Neuron (in vitro differentiated cells): ENCODE data around the gene BNC2.

ENCODE experiments used
- H2AFZ ChIP-seq: one replicate; pipeline ENCODE4 v1.6.1; 2013; ENCODE audit warnings: low read depth, mild to moderate bottlenecking, inconsistent platforms, low read length, moderate library complexity
- H3K27me3 ChIP-seq: one replicate; pipeline ENCODE4 v1.6.1; 2013; ENCODE audit warnings: low read length; ENCODE audit not compliant: insufficient read depth
- H3K36me3 ChIP-seq: one replicate; pipeline ENCODE4 v1.6.1; 2013; ENCODE audit warnings: low read length; ENCODE audit not compliant: insufficient read depth
- H3K4me1 ChIP-seq: one replicate; pipeline ENCODE4 v1.6.1; 2013; ENCODE audit warnings: low read length; ENCODE audit not compliant: insufficient read depth
- H3K4me3 ChIP-seq: 2 replicates; pipeline ENCODE4 v1.5.1; 2013; ENCODE audit warnings: mild to moderate bottlenecking, low read length, moderate library complexity
- H3K9me3 ChIP-seq: one replicate; pipeline ENCODE4 v1.6.1; 2013; ENCODE audit warnings: low read length

Gene BNC2

DNA sequence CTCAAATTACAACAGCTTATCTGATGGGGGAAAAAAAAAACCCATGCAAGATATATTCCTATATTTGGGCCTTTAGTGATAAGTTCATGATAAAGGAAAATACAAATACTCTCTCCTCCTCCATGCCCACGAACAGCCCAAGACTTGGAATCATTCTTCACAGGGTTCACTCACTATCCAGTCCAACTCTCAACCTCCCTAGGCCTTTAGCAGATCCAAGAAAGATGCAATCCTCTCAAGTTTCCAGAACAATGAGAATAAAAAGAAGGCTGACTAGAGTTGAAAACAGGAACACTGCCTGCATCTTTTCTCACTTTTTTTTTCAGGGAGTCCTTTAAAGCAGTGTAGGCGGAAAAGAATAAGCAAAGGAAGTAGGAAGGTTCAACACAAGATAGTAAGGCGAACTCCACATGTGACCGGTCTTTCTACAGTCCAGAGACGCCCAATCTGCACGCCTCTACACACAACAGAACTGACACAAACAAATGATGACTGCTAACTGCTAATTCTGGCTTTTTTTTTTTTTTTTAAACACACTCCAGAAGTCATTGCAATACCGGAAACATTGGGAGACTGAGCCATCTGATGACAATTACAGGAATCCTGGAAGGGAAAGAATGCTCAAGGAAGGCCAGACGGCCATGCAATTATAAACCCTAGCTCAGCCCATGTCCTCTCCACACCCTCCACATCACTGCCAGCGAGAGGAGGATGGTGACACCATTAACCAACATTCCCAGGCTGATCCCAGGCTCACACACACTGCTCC lies 75.4 kb downstream of the BNC2 start:
- Histone ChIP-seq H3K4me3 (no peak overlapping the region), H2AFZ (no peak overlapping the region), H3K27me3 (no peaks in the 10 kb centered on the region), H3K9me3 (no peaks in the 10 kb centered on the region), H3K36me3 (no peaks in the 10 kb centered on the region), H3K4me1 (no peaks in the 10 kb centered on the region)

DNA sequence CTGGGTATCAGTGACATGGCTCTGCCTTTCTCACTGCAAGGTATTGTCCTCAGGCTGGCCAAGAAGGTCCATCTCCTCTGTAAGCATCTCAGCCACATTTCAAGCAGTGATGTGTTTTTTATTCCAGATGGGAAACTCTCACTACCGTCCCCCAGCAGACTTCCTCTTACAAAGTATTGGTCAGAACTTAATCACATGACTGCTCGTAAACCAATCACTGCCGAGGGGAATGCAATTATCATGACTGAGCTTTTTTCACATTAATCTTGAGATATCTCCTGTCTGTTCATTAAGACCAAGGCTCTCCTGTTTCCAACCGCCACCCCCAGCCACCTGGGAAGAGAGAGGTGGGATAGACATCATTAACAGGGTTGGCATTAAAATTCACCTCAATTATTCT lies 76.4 kb downstream of the BNC2 start:
- H2AFZ ChIP-seq: no peak overlapping the region
- no peaks in the 10 kb centered on the region for H3K36me3 ChIP-seq
- no peak overlapping the region for H3K4me3 ChIP-seq
- H3K4me1 ChIP-seq: no peaks in the 10 kb centered on the region
- no peaks in the 10 kb centered on the region for H3K27me3 ChIP-seq
- no peaks in the 10 kb centered on the region for H3K9me3 ChIP-seq

DNA sequence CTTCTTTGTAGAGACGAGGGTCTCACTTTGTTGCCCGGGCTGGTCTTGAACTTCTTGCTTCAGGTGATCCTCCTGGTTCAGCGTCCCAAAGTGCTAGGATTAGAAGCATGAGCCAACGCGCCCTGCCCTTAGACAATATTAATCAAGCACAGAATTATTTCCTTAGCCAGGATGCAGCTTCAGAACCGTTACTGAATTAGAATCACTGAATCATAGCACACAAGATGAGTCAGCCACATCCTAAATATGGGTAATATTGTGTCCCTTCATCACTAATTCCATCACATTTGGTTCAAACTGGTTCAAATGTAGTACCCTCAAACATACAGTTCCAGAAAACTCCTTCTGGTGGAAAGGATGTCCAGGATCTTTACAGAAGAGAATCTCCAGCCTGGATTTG lies 82.7 kb downstream of the BNC2 start:
- Histone ChIP-seq H2AFZ (no peak overlapping the region), H3K9me3 (no peaks in the 10 kb centered on the region), H3K27me3 (no peaks in the 10 kb centered on the region), H3K36me3 (no peaks in the 10 kb centered on the region), H3K4me3 (no peak overlapping the region), H3K4me1 (no peaks in the 10 kb centered on the region)

DNA sequence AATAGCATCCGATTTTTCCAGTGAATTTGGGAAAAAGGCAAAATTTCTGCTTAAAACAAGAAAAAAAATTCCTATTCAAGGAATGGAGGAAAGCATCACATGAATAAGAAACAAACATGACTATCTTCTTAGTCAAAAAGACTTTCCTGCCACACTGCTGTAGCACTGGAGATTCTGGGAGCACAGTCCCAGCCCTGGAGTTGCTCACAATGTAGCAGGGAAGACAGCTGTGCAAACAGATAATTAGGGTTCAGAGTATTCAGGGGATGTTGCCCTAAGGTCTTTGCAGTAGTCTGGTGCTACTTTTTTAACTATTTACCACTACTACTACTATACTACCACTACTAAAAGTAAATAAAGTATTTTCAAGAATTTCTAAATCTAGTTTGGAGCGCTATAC lies 86.5 kb downstream of the BNC2 start:
- Histone ChIP-seq H3K4me3 (no peak overlapping the region), H3K4me1 (no peaks in the 10 kb centered on the region), H3K36me3 (no peaks in the 10 kb centered on the region), H3K9me3 (no peaks in the 10 kb centered on the region), H3K27me3 (no peaks in the 10 kb centered on the region), H2AFZ (no peak overlapping the region)

DNA sequence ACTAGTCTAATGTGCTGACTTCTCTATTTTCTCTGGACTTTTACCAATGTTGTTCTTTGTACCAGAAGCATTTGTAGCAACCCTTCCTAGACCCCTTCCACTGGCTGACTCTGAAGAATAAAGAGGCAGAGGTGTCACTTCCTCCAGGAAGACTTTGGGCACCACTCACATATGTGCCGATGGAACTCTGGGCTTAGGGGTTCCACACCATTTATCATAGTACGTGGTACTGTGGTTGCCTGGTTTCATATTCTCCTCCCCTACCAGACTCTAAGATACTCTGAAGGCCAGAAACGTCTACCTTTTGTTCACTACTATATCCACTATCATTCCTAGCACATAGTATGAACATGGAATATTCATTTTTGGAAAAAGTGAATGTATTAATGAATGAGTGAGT lies 88.0 kb downstream of the BNC2 start:
- H2AFZ ChIP-seq: no peak overlapping the region
- no peaks in the 10 kb centered on the region for H3K9me3 ChIP-seq
- no peaks in the 10 kb centered on the region for H3K36me3 ChIP-seq
- no peaks in the 10 kb centered on the region for H3K4me1 ChIP-seq
- H3K27me3 ChIP-seq: no peaks in the 10 kb centered on the region
- no peak overlapping the region for H3K4me3 ChIP-seq

DNA sequence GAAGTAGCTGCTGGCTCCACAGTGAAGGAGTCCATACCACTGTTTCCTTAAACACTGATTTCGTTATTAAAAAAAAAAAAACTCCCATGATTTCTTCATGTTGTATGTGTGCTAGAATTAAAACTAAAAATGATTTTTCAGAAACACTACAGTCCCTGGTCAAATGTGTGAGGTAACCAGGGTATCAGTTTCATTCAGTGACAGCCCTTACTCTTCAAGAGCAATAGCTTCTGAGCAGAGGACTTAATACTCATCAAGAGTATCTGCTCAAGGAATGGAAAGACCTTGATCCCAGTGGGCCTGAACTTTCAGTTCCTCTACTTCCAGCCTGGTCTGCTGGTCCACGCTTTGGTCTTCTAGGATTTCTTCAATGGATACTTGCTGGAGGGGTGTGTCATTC lies 95.1 kb downstream of the BNC2 start:
- Histone ChIP-seq H3K4me1 (no peaks in the 10 kb centered on the region), H3K27me3 (no peaks in the 10 kb centered on the region), H3K4me3 (no peak overlapping the region), H3K9me3 (no peaks in the 10 kb centered on the region), H3K36me3 (no peaks in the 10 kb centered on the region), H2AFZ (no peak overlapping the region)

DNA sequence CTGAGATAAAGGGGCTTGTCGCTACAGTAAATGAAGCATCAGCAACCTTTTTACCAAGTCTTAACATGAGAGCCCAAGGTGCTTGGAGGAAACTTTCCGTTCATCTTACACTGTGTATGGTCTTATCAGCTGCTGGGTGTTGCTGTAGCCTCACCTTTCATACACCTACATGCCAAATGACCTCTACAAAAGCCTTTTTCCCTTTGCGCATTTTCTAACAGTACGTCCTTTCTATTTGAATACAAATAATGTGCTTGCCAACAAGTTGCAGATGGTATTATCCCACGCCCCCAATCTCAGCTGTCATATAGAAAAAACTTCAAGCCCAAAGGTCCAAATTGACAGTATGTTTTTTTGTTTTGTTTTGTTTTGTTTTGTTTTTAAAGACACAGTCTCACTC lies 96.9 kb downstream of the BNC2 start:
- Histone ChIP-seq H3K9me3 (no peaks in the 10 kb centered on the region), H2AFZ (no peak overlapping the region), H3K27me3 (no peaks in the 10 kb centered on the region), H3K4me1 (no peaks in the 10 kb centered on the region), H3K36me3 (no peaks in the 10 kb centered on the region), H3K4me3 (no peak overlapping the region)

DNA sequence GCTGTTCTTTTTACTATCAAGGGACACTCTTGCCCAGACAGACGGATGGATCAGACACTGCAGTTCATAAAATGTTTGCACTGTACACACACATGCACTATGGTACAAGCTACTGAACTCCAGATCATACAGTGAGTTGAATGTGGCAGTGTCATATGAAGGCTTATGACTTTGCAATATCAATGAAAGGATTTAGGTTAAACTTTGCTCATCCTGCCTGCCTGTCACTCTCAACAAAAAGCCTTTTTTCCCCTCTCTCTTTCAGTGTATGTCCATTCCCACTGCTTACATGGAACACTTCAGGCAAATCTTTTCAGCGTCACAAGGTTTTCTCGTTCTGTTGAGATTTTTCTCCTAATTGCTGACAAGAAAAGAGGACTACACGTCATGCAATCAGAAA lies 97.4 kb downstream of the BNC2 start:
- H3K9me3 ChIP-seq: no peaks in the 10 kb centered on the region
- no peaks in the 10 kb centered on the region for H3K4me1 ChIP-seq
- H3K27me3 ChIP-seq: no peaks in the 10 kb centered on the region
- no peak overlapping the region for H2AFZ ChIP-seq
- no peak overlapping the region for H3K4me3 ChIP-seq
- H3K36me3 ChIP-seq: no peaks in the 10 kb centered on the region

DNA sequence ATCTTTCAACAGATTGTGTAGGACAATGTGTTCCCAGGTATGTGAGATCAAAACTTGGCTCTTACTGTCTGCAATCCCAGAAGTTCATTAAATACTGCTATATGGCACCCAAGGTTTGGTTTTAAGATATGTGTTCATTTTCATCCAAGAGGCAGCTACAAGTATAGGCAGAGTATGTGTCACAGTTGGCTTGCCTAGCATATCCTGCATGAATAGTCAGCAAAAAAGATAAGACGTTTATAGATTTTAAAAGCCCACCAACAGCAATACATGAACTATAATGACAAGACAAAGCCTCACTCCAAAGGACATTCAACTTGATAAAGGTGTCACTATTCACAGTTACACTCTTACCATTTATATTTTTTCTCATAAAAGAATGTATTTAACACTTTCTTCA lies 99.1 kb downstream of the BNC2 start:
- no peaks in the 10 kb centered on the region for H3K9me3 ChIP-seq
- no peaks in the 10 kb centered on the region for H3K27me3 ChIP-seq
- H3K4me1 ChIP-seq: no peaks in the 10 kb centered on the region
- H2AFZ ChIP-seq: no peak overlapping the region
- no peak overlapping the region for H3K4me3 ChIP-seq
- H3K36me3 ChIP-seq: no peaks in the 10 kb centered on the region

DNA sequence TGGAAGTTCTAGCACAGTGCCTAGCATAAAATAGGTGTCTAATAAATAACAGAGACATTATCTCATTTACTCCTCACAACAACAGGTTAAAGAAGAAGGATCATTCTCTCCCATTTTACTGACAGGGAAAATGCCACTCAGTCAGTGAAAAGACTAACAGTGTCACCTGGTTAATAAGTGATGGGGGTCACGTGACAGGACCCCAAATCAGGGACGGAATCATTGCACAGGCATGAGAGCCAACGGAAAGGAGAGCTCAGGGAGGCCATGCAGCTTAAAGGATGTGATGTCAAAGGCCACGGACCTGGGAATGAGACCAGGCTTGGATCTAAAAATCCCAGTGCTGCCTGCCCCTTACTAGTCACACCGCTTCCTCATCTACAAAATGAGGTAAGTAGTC lies 101.2 kb downstream of the BNC2 start:
- Histone ChIP-seq H3K4me1 (no peaks in the 10 kb centered on the region), H3K9me3 (no peaks in the 10 kb centered on the region), H3K27me3 (no peaks in the 10 kb centered on the region), H2AFZ (no peak overlapping the region), H3K4me3 (no peak overlapping the region), H3K36me3 (no peaks in the 10 kb centered on the region)

DNA sequence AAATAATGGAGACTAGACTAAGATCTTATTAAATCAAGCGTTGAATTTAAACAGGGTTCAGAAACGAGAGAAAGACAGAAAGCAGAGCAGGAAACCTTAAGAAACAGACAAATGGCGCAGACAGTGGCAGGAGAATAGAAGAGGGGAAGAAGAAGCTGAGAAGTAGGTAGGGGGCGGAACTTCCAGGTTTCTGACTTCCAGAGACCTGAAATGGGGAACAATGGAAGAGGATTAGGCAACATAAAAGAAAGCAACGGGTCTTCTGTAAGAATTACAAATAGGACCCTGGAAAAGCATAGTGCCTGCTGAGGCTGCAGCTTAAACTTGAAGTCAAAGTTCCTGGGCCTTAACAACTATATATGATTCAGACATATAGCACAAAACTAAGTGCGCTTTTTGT lies 101.7 kb downstream of the BNC2 start:
- Histone ChIP-seq H3K36me3 (no peaks in the 10 kb centered on the region), H3K4me3 (no peak overlapping the region), H3K9me3 (no peaks in the 10 kb centered on the region), H3K27me3 (no peaks in the 10 kb centered on the region), H2AFZ (no peak overlapping the region), H3K4me1 (no peaks in the 10 kb centered on the region)

DNA sequence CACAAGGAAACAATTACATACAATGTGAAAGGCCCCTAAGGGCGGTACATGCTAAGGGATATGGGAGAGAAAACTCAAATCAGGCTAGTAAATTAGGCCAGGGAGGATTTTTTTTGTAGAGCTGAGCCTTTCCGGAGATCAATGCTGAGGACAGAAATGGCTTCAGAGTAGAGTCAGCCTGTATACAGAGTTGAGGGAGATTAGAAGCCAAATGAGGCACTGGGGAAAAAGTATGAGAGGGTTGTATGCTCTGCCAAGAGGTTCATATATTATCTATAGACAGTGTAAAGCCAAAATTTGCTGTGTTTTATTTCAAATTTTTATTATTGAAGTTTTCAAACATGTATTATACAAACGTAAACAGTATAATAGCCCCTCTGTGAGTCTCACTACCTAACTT lies 103.1 kb downstream of the BNC2 start:
- Histone ChIP-seq H3K27me3 (no peaks in the 10 kb centered on the region), H3K4me3 (no peak overlapping the region), H3K36me3 (no peaks in the 10 kb centered on the region), H3K9me3 (no peaks in the 10 kb centered on the region), H3K4me1 (no peaks in the 10 kb centered on the region), H2AFZ (no peak overlapping the region)

DNA sequence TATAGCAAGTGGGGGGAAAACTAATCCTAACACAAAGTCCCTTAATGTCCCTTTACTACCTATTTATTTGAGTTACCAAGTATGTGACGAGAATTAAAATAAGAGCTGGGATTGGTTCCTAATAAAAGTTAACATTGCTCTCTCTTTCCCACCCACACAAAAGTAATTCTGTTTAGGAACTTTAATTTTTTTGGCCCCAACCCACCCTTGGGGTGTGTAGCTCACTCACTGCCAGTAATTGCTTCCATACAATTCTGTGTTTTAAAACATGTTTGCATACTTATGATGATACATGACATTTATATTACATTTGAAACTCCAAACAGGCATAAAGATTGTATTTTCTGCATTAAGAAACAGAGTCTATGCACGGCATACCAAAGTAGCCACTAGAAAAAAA lies 106.5 kb downstream of the BNC2 start:
- no peaks in the 10 kb centered on the region for H3K9me3 ChIP-seq
- H2AFZ ChIP-seq: no peak overlapping the region
- H3K4me3 ChIP-seq: no peak overlapping the region
- no peaks in the 10 kb centered on the region for H3K27me3 ChIP-seq
- no peaks in the 10 kb centered on the region for H3K4me1 ChIP-seq
- no peaks in the 10 kb centered on the region for H3K36me3 ChIP-seq

DNA sequence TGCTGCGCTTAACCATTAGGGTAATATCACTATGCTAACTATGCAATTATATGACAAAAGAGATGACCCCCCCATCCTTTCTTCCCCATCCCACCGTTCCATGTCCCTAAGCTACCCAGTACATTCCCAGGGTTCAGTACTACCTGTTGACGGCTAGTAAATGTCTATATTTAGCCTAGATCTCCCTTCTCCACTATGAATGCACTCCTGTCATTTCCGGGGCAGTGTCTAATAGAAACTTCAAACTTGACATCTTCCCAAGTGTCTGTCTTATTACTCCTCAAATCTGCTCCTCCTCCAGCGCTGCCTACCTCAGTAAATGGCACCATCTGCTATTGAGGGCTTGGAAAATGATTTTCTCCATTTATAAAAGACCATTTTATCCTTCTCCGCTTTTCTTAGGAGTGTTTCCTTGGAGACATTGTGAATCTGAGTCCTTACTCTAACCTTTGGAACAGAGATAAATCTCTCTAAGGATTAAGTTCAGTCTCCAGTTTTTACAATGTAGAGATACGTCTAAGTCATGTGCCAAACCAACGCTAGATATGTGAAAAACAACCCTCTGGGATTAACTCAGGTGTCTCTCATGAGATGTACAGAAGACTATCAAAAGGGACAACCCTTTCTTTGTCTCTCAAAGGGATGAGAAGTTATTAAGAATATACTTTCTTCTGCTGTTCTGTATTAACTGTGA lies 114.9 kb downstream of the BNC2 start:
- Histone ChIP-seq H3K4me1 (no peaks in the 10 kb centered on the region), H3K27me3 (no peaks in the 10 kb centered on the region), H3K36me3 (no peaks in the 10 kb centered on the region), H3K4me3 (no peak overlapping the region), H2AFZ (no peak overlapping the region), H3K9me3 (no peaks in the 10 kb centered on the region)
